Neuronal stem cell (in vitro differentiated cells): ENCODE results near the gene PKHD1.

ENCODE experiments used
- DNase-seq: peaks from one replicate; pipeline ENCODE4 v3.0.0-alpha.2; 2013; ENCODE audit warnings: low spot score
- H2AFZ ChIP-seq: one replicate; pipeline ENCODE4 v1.6.1; 2013; ENCODE audit warnings: mild to moderate bottlenecking, low read length, inconsistent platforms
- H2AK5ac ChIP-seq: 2 replicates; pipeline ENCODE4 v1.6.1; 2013; ENCODE audit warnings: low read depth, mild to moderate bottlenecking, inconsistent platforms, low read length, moderate library complexity, mixed read lengths
- H2BK120ac ChIP-seq: 2 replicates; pipeline ENCODE4 v1.6.1; 2013; ENCODE audit warnings: low read depth, mild to moderate bottlenecking, inconsistent platforms, low read length, moderate library complexity, mixed read lengths
- H2BK12ac ChIP-seq: one replicate; pipeline ENCODE4 v1.6.1; 2013; ENCODE audit warnings: low read length, inconsistent platforms
- H2BK15ac ChIP-seq: 2 replicates; pipeline ENCODE4 v1.6.1; 2013; ENCODE audit warnings: mild to moderate bottlenecking, low read length, inconsistent platforms, mixed read lengths
- H2BK5ac ChIP-seq: one replicate; pipeline ENCODE4 v1.6.1; 2013; ENCODE audit warnings: inconsistent platforms, mild to moderate bottlenecking, low read length, moderate library complexity
- H3K14ac ChIP-seq: one replicate; pipeline ENCODE4 v1.6.1; 2013; ENCODE audit warnings: low read length, inconsistent platforms
- H3K18ac ChIP-seq: 2 replicates; pipeline ENCODE4 v1.6.1; 2013; ENCODE audit warnings: low read length, inconsistent platforms
- H3K23ac ChIP-seq: 2 replicates; pipeline ENCODE4 v1.6.1; 2013; ENCODE audit warnings: low read depth, mild to moderate bottlenecking, mixed read lengths, low read length, inconsistent platforms; ENCODE audit not compliant: poor library complexity
- H3K27ac ChIP-seq: replicated peaks from 3 replicates; pipeline ENCODE4 v1.5.1; 2013; ENCODE audit warnings: low read length, inconsistent platforms
- H3K27me3 ChIP-seq, 3 experiments: 2 replicates each; pipeline ENCODE4 v1.6.1; 2013; ENCODE audit warnings: low read length in 3 of 3, mild to moderate bottlenecking in 2 of 3, inconsistent platforms in 1 of 3, low read depth in 1 of 3, mixed read lengths in 1 of 3, moderate library complexity in 1 of 3; ENCODE audit not compliant: control insufficient read depth in 3 of 3, insufficient read depth in 3 of 3
- H3K36me3 ChIP-seq, 2 donors: replicated peaks in 1 of 2; 2 replicates each; pipeline ENCODE4 v1.6.1; 2013; ENCODE audit warnings: low read length in 2 of 2; ENCODE audit not compliant: control insufficient read depth in 2 of 2, insufficient read depth in 2 of 2
- H3K4ac ChIP-seq: 2 replicates; pipeline ENCODE4 v1.6.1; 2013; ENCODE audit warnings: inconsistent platforms, mild to moderate bottlenecking, low read length, moderate library complexity
- H3K4me1 ChIP-seq, 2 donors: 1 replicate in 1 of 2; 2 replicates in 1 of 2; pipeline ENCODE4 v1.6.1; 2013; ENCODE audit warnings: low read length in 2 of 2, low read depth in 1 of 2; ENCODE audit not compliant: control insufficient read depth in 2 of 2, insufficient read depth in 1 of 2
- H3K4me2 ChIP-seq: one replicate; pipeline ENCODE4 v1.6.1; 2013; ENCODE audit warnings: mild to moderate bottlenecking, low read length, inconsistent platforms; ENCODE audit not compliant: insufficient read depth, poor library complexity, severe bottlenecking
- H3K4me3 ChIP-seq, 2 donors: 2 replicates each; pipeline ENCODE4 v1.5.1; 2013; ENCODE audit warnings: low read length in 2 of 2, mild to moderate bottlenecking in 2 of 2, inconsistent platforms in 1 of 2, moderate library complexity in 1 of 2
- H3K79me1 ChIP-seq: one replicate; pipeline ENCODE4 v1.6.1; 2013; ENCODE audit warnings: low read depth, mild to moderate bottlenecking, inconsistent platforms, low read length, moderate library complexity
- H3K9ac ChIP-seq: one replicate; pipeline ENCODE4 v1.6.1; 2013; ENCODE audit warnings: mild to moderate bottlenecking, low read depth, low read length, inconsistent platforms; ENCODE audit not compliant: poor library complexity
- H3K9me3 ChIP-seq, 2 donors: replicated peaks in 1 of 2; 2 replicates each; pipeline versions ENCODE3 to v1.6.1; 2013; ENCODE audit warnings: low read length in 2 of 2, mild to moderate bottlenecking in 2 of 2, inconsistent platforms in 1 of 2, low read depth in 1 of 2, mixed read lengths in 1 of 2, moderate library complexity in 1 of 2; ENCODE audit not compliant: control insufficient read depth in 2 of 2, insufficient read depth in 1 of 2
- H4K8ac ChIP-seq: one replicate; pipeline ENCODE4 v1.6.1; 2013; ENCODE audit warnings: low read depth, mild to moderate bottlenecking, inconsistent platforms, low read length, moderate library complexity
- H4K91ac ChIP-seq: one replicate; pipeline ENCODE4 v1.6.1; 2013; ENCODE audit warnings: low read length, low read depth, mild to moderate bottlenecking, inconsistent platforms; ENCODE audit not compliant: poor library complexity
- WGBS, 2 donors: extraction: QIAGEN DNeasy Blood & Tissue Kit; methylation state at CpG; one replicate each; pipeline ENCODE4 v1.1.7; 2013; ENCODE audit warnings: missing lambda C conversion rate in 2 of 2, mixed read lengths in 1 of 2; ENCODE audit not compliant: insufficient read length in 2 of 2, insufficient replicate concordance in 1 of 2; ENCODE audit errors: extremely low coverage in 2 of 2; 5-methylcytosine and 5-hydroxymethylcytosine counted together

The PKHD1 gene

GRCh38 chr6:52013035-52013434, 74.4 kb downstream of the PKHD1 start:
- H3K23ac ChIP-seq = no peak overlapping the region
- H2AK5ac ChIP-seq = no peak overlapping the region
- no peak for DNase-seq
- no peak overlapping the region for H3K4me2 ChIP-seq
- no peak overlapping the region for H3K27ac ChIP-seq
- H3K9ac ChIP-seq = no peak overlapping the region
- no peaks in the 10 kb centered on the region for H3K27me3 ChIP-seq
- no peak overlapping the region for H2BK120ac ChIP-seq
- no peak overlapping the region for H3K4ac ChIP-seq
- H3K14ac ChIP-seq = no peak overlapping the region
- H3K4me1 ChIP-seq = peaks cover 0 to 3% of the 10 kb centered on the region in 2 donors
- no peak overlapping the region for H2BK15ac ChIP-seq
- H3K36me3 ChIP-seq = no peaks in the 10 kb centered on the region
- H3K4me3 ChIP-seq = no peak overlapping the region
- H3K79me1 ChIP-seq = no peaks in the 10 kb centered on the region
- no peak overlapping the region for H2AFZ ChIP-seq
- H3K9me3 ChIP-seq = no peaks in the 10 kb centered on the region
- H2BK5ac ChIP-seq = no peak overlapping the region
- no peak overlapping the region for H4K8ac ChIP-seq
- no peak overlapping the region for H3K18ac ChIP-seq
- WGBS, 2 donors = no CpG with 5 or more reads among the region's 1 CpG
- no peak overlapping the region for H2BK12ac ChIP-seq
- no peak overlapping the region for H4K91ac ChIP-seq

GRCh38 chr6:52012582-52012981, 74.8 kb downstream of the PKHD1 start:
- Histone ChIP-seq H3K27me3 (no peaks in the 10 kb centered on the region), H3K23ac (no peak overlapping the region), H3K4ac (no peak overlapping the region), H3K9me3 (no peaks in the 10 kb centered on the region), H4K8ac (no peak overlapping the region), H4K91ac (no peak overlapping the region), H2BK120ac (no peak overlapping the region), H3K27ac (no peak overlapping the region), H3K36me3 (no peaks in the 10 kb centered on the region), H3K79me1 (no peaks in the 10 kb centered on the region), H3K4me1 (peaks cover 0 to 3% of the 10 kb centered on the region in 2 donors), H2AK5ac (no peak overlapping the region), H3K4me2 (no peak overlapping the region), H3K18ac (no peak overlapping the region), H3K14ac (no peak overlapping the region), H3K4me3 (no peak overlapping the region), H2BK15ac (no peak overlapping the region), H2BK12ac (no peak overlapping the region), H2AFZ (no peak overlapping the region), H2BK5ac (no peak overlapping the region), H3K9ac (no peak overlapping the region)
- DNase-seq = no peak
- no CpG with 5 or more reads among the region's 4 CpGs for WGBS, 2 donors

- no peak overlapping the region for H2AFZ ChIP-seq
- no peak overlapping the region for H2BK15ac ChIP-seq
- H3K4me2 ChIP-seq = no peak overlapping the region
- no peak overlapping the region for H3K18ac ChIP-seq
- H2AK5ac ChIP-seq = no peak overlapping the region
- no peak overlapping the region for H3K4ac ChIP-seq
- H2BK12ac ChIP-seq = no peak overlapping the region
- no peak overlapping the region for H3K23ac ChIP-seq
- H3K27me3 ChIP-seq = no peaks in the 10 kb centered on the region
- H2BK120ac ChIP-seq = no peak overlapping the region
- H3K14ac ChIP-seq = no peak overlapping the region
- no peak overlapping the region for H3K4me3 ChIP-seq
- no peak overlapping the region for H4K91ac ChIP-seq
- H3K9me3 ChIP-seq = no peaks in the 10 kb centered on the region
- no peaks in the 10 kb centered on the region for H3K79me1 ChIP-seq
- H4K8ac ChIP-seq = no peak overlapping the region
- no CpG with 5 or more reads among the region's 1 CpG for WGBS, 2 donors
- H3K27ac ChIP-seq = no peak overlapping the region
- H3K4me1 ChIP-seq = no peaks in the 10 kb centered on the region
- DNase-seq = no peak
- H3K36me3 ChIP-seq = no peaks in the 10 kb centered on the region
- no peak overlapping the region for H2BK5ac ChIP-seq
- no peak overlapping the region for H3K9ac ChIP-seq
These were observed 76.6 kb downstream of the PKHD1 start for GRCh38 chr6:52010806-52011205.

GRCh38 chr6:52010145-52010544, 77.3 kb downstream of the PKHD1 start:
- Histone ChIP-seq H2BK120ac (no peak overlapping the region), H2BK15ac (no peak overlapping the region), H2AK5ac (no peak overlapping the region), H3K27me3 (no peaks in the 10 kb centered on the region), H4K8ac (no peak overlapping the region), H3K27ac (no peak overlapping the region), H3K23ac (no peak overlapping the region), H3K36me3 (no peaks in the 10 kb centered on the region), H2BK5ac (no peak overlapping the region), H2BK12ac (no peak overlapping the region), H4K91ac (no peak overlapping the region), H3K9me3 (no peaks in the 10 kb centered on the region), H3K79me1 (no peaks in the 10 kb centered on the region), H3K18ac (no peak overlapping the region), H2AFZ (no peak overlapping the region), H3K4ac (no peak overlapping the region), H3K4me1 (no peaks in the 10 kb centered on the region), H3K14ac (no peak overlapping the region), H3K4me2 (no peak overlapping the region), H3K9ac (no peak overlapping the region), H3K4me3 (no peak overlapping the region)
- no CpG with 5 or more reads among the region's 6 CpGs for WGBS, 2 donors
- no peak for DNase-seq
